ENCODE measurements around the gene HIBCH. TPM values are rescaled to one million over a fixed set of nuclear protein-coding genes. Genes with fewer than 3 reads are reported as not detected.

Gene HIBCH
- total and polyA plus RNA-seq, 2 of the 4 experiments (the other 2 are of a cell fraction) = 8.8 to 11.9 TPM

- in situ Hi-C loops (cut with MboI; ENCODE audit: low sequenced_read_pairs) (no loop called here), intact Hi-C loops (cut with micrococcal nuclease) (no loop called here), dilution Hi-C loops (cut with HindIII; ENCODE audit: low sequenced_read_pairs, unreplicated experiment) (no loop called here)
- Histone ChIP-seq H3K9ac (ENCODE audit: low read depth, low read length) (peak overlapping the region; percentile 78), H4K5ac (ENCODE audit: low read depth, low read length) (0 out of 2 replicates have a peak overlapping the region, but pooled peaks have one; percentile 5), H3K4me2 (ENCODE audit: low read depth, low read length) (peak overlapping the region; percentile 79), H4K8ac (ENCODE audit: low read depth in 2 of 2, low read length in 2 of 2) (peak overlapping the region in 1 of 2 experiments; percentile 37; a peak in 1 of 4 replicates), H3K18ac (ENCODE audit: low read depth, low read length) (peak overlapping the region; percentile 0; the same call in 1 of the 2 replicates), H2BK20ac (ENCODE audit: low read depth, low read length) (no peak overlapping the region), H3K56ac (ENCODE audit: extremely low read depth, insufficient read depth, low read length) (peak overlapping the region; percentile 12; the same call in 1 of the 2 replicates), H2BK5ac (ENCODE audit: low read depth, low read length, poor library complexity, severe bottlenecking) (peak overlapping the region; percentile 34), H2AK5ac (ENCODE audit: low read depth, low read length) (no peak overlapping the region), H3K27me3 (ENCODE audit: control insufficient read depth, insufficient read depth, low read length) (no peaks in the 10 kb centered on the region), H4K91ac (ENCODE audit: insufficient read depth, low read depth, low read length) (no peak overlapping the region), H2BK120ac (ENCODE audit: low read depth, low read length) (peak overlapping the region; percentile 7; the same call in 1 of the 2 replicates), H2AFZ (replicated peaks; ENCODE audit: low read length, poor library complexity) (peak overlapping the region; percentile 97), H3K9me1 (ENCODE audit: insufficient read depth, low read length) (peaks cover 3% of the 10 kb centered on the region; the same call in 1 of the 2 replicates), H3K9me3 (ENCODE audit: control insufficient read depth, insufficient read depth, low read length) (no peaks in the 10 kb centered on the region), H3K4ac (ENCODE audit: low read depth, low read length) (no peak overlapping the region), H3K4me3 (ENCODE audit: insufficient read depth, low read depth, low read length) (peak overlapping the region; percentile 86), H2BK15ac (ENCODE audit: low read depth, low read length) (no peak overlapping the region), H2AK9ac (replicated peaks; ENCODE audit: low read depth, low read length, poor library complexity) (peak overlapping the region; percentile 62), H3K4me1 (ENCODE audit: control insufficient read depth, insufficient read depth, low read length) (no peaks in the 10 kb centered on the region), H4K20me1 (ENCODE audit: insufficient read depth, low read length) (no peaks in the 10 kb centered on the region), H3K36me3 (ENCODE audit: control insufficient read depth, insufficient read depth, low read length) (no peaks in the 10 kb centered on the region), H3K14ac (replicated peaks; ENCODE audit: low read depth, low read length) (peak overlapping the region; percentile 44), H3K27ac (ENCODE audit: insufficient read depth, low read length) (peak overlapping the region; percentile 77), H3K79me1 (ENCODE audit: low read depth in 1 of 2, low read length in 2 of 2) (peaks cover 0 to 29% of the 10 kb centered on the region in 2 experiments), H3K23ac (ENCODE audit: low read depth, low read length) (peak overlapping the region; percentile 55; the same call in 1 of the 2 replicates)
- ChIA-PET POLR2A (ENCODE audit: unreplicated experiment) (no interaction called here), CTCF (interaction anchor here (0.6 to 3.0 kb wide), 8 partner anchors 8 to 89 kb away, joined by 3 to 9 read pairs (median 4); partner anchors contain the start of gene HIBCH)
- no peak for DNase-seq
- 0% methylated on average over 2 of the region's 7 CpGs; no CpG with 5 or more reads in 1 of the 2 experiments for WGBS, 2 experiments (ENCODE audit: extremely low coverage in 2 of 2, insufficient read length in 1 of 2)
- no TSS peak for BruUV-seq (replicated peaks)
- ATAC-seq (ENCODE audit: low read depth) = peak; percentile 40
- TF ChIP-seq, protein P1, sequence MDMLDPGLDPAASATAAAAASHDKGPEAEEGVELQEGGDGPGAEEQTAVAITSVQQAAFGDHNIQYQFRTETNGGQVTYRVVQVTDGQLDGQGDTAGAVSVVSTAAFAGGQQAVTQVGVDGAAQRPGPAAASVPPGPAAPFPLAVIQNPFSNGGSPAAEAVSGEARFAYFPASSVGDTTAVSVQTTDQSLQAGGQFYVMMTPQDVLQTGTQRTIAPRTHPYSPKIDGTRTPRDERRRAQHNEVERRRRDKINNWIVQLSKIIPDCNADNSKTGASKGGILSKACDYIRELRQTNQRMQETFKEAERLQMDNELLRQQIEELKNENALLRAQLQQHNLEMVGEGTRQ (IDR thresholded peaks at IDR 0.05; ENCODE audit: low read depth, low read length) = no peak
- TF ChIP-seq POLR2A (IDR thresholded peaks at IDR 0.05; ENCODE audit: low read depth, low read length) (no peak), RCOR1 (IDR thresholded peaks at IDR 0.05; ENCODE audit: insufficient replicate concordance, low read length) (no peak)
Observed at GRCh38 chr2:190344276-190344827, 24.7 kb upstream of the HIBCH start.
